ENCODE data around the gene RABEP2. TPM values are rescaled to one million over a fixed set of nuclear protein-coding genes. Genes with fewer than 3 reads are reported as not detected.
"Not testable (repeated sequence)": the region's sequence is repeated elsewhere in the genome, so short reads cannot be mapped to it uniquely, and the experiment has no call there.

RABEP2 gene
- polyA plus RNA-seq, 1 donor (not counting 4 experiments of a cell fraction or from before 2014, with no cell fraction given) = 8.7 TPM

GRCh38 chr16:28873543-28874201, 51.4 kb downstream of the RABEP2 start:
- Histone ChIP-seq H3K4me1 (ENCODE audit: control insufficient read depth, extremely low read depth, insufficient read depth, low read length) (no peaks in the 10 kb centered on the region), H3K27me3 (ENCODE audit: control insufficient read depth, extremely low read depth, insufficient read depth, low read length) (no peaks in the 10 kb centered on the region), H3K4me2 (ENCODE audit: control insufficient read depth, extremely low read depth, insufficient read depth, low read depth, low read length) (no peak overlapping the region), H3K79me2 (ENCODE audit: control insufficient read depth, insufficient read depth, low read length) (no peaks in the 10 kb centered on the region), H3K4me3 (ENCODE audit: control insufficient read depth in 2 of 3, extremely low read depth in 1 of 3, insufficient read depth in 2 of 3, low read depth in 1 of 3, low read length in 3 of 3) (no peak overlapping the region), H3K9ac (ENCODE audit: control insufficient read depth, extremely low read depth, insufficient read depth, low read length) (no peak overlapping the region), H3K36me3 (ENCODE audit: control insufficient read depth in 2 of 2, extremely low read depth in 1 of 2, insufficient read depth in 2 of 2, low read length in 2 of 2) (peaks cover 23 to 25% of the 10 kb centered on the region in 2 experiments), H4K20me1 (ENCODE audit: control insufficient read depth, extremely low read depth, insufficient read depth, low read length) (no peaks in the 10 kb centered on the region), H3K27ac (ENCODE audit: control insufficient read depth, insufficient read depth, low read length) (no peak overlapping the region), H3K9me3 (ENCODE audit: control insufficient read depth, low read depth, low read length) (no peaks in the 10 kb centered on the region), H3K9me1 (ENCODE audit: control insufficient read depth, extremely low read depth, insufficient read depth, low read length) (no peaks in the 10 kb centered on the region), H2AFZ (ENCODE audit: control insufficient read depth, low read length) (no peak overlapping the region)
- TF ChIP-seq EZH2 (IDR thresholded peaks at IDR 0.05; ENCODE audit: low read length) (no peak), CTCF (optimal IDR thresholded peaks at IDR 0.05 in 1 of 3, IDR thresholded peaks at IDR 0.05 in 1 of 3, conservative IDR thresholded peaks at IDR 0.05 in 1 of 3; ENCODE audit: extremely low read depth in 1 of 3, insufficient read depth in 2 of 3, low read length in 3 of 3) (peak; percentile 61 to 85 (median 72))
- FAIRE-seq (no peak), DNase-seq (ENCODE audit: low read depth, low spot score) (no peak)
- dilution Hi-C loops (cut with MboI; ENCODE audit: extremely low pct_ligation_motif_present, low sequenced_read_pairs) = no loop called here

GRCh38 chr16:28872952-28873351, 52.1 kb downstream of the RABEP2 start:
- H3K36me3 ChIP-seq (ENCODE audit: control insufficient read depth in 2 of 2, extremely low read depth in 1 of 2, insufficient read depth in 2 of 2, low read length in 2 of 2) = peaks cover 23 to 26% of the 10 kb centered on the region in 2 experiments
- H3K4me2 ChIP-seq (ENCODE audit: control insufficient read depth, extremely low read depth, insufficient read depth, low read depth, low read length) = no peak overlapping the region
- no peaks in the 10 kb centered on the region for H3K79me2 ChIP-seq (ENCODE audit: control insufficient read depth, insufficient read depth, low read length)
- no peaks in the 10 kb centered on the region for H3K27me3 ChIP-seq (ENCODE audit: control insufficient read depth, extremely low read depth, insufficient read depth, low read length)
- H4K20me1 ChIP-seq (ENCODE audit: control insufficient read depth, extremely low read depth, insufficient read depth, low read length) = no peaks in the 10 kb centered on the region
- DNase-seq (ENCODE audit: low read depth, low spot score) = no peak
- no peaks in the 10 kb centered on the region for H3K9me3 ChIP-seq (ENCODE audit: control insufficient read depth, low read depth, low read length)
- no peak for FAIRE-seq
- H2AFZ ChIP-seq (ENCODE audit: control insufficient read depth, low read length) = no peak overlapping the region
- H3K27ac ChIP-seq (ENCODE audit: control insufficient read depth, insufficient read depth, low read length) = no peak overlapping the region
- dilution Hi-C loops (cut with MboI; ENCODE audit: extremely low pct_ligation_motif_present, low sequenced_read_pairs) = no loop called here
- H3K9ac ChIP-seq (ENCODE audit: control insufficient read depth, extremely low read depth, insufficient read depth, low read length) = no peak overlapping the region
- H3K4me1 ChIP-seq (ENCODE audit: control insufficient read depth, extremely low read depth, insufficient read depth, low read length) = no peaks in the 10 kb centered on the region
- no peak for TF ChIP-seq EZH2 (IDR thresholded peaks at IDR 0.05; ENCODE audit: low read length)
- no peak overlapping the region for H3K4me3 ChIP-seq (ENCODE audit: control insufficient read depth in 2 of 3, extremely low read depth in 1 of 3, insufficient read depth in 2 of 3, low read depth in 1 of 3, low read length in 3 of 3)
- H3K9me1 ChIP-seq (ENCODE audit: control insufficient read depth, extremely low read depth, insufficient read depth, low read length) = no peaks in the 10 kb centered on the region

- no peak overlapping the region for H3K4me2 ChIP-seq (ENCODE audit: control insufficient read depth, extremely low read depth, insufficient read depth, low read depth, low read length)
- FAIRE-seq = no peak
- TF ChIP-seq CTCF (optimal IDR thresholded peaks at IDR 0.05 in 1 of 3, IDR thresholded peaks at IDR 0.05 in 1 of 3, conservative IDR thresholded peaks at IDR 0.05 in 1 of 3; ENCODE audit: extremely low read depth in 1 of 3, insufficient read depth in 2 of 3, low read length in 3 of 3) = no peak
- TF ChIP-seq EZH2 (IDR thresholded peaks at IDR 0.05; ENCODE audit: low read length) = no peak
- H3K9me3 ChIP-seq (ENCODE audit: control insufficient read depth, low read depth, low read length) = no peaks in the 10 kb centered on the region
- no peak overlapping the region for H3K9ac ChIP-seq (ENCODE audit: control insufficient read depth, extremely low read depth, insufficient read depth, low read length)
- peaks cover 26% of the 10 kb centered on the region for H3K79me2 ChIP-seq (ENCODE audit: control insufficient read depth, insufficient read depth, low read length)
- no peaks in the 10 kb centered on the region for H3K9me1 ChIP-seq (ENCODE audit: control insufficient read depth, extremely low read depth, insufficient read depth, low read length)
- no peak overlapping the region for H2AFZ ChIP-seq (ENCODE audit: control insufficient read depth, low read length)
- peaks cover 25 to 36% of the 10 kb centered on the region in 2 experiments for H3K36me3 ChIP-seq (ENCODE audit: control insufficient read depth in 2 of 2, extremely low read depth in 1 of 2, insufficient read depth in 2 of 2, low read length in 2 of 2)
- no peak for DNase-seq (ENCODE audit: low read depth, low spot score)
- no peaks in the 10 kb centered on the region for H3K27me3 ChIP-seq (ENCODE audit: control insufficient read depth, extremely low read depth, insufficient read depth, low read length)
- H3K27ac ChIP-seq (ENCODE audit: control insufficient read depth, insufficient read depth, low read length) = no peak overlapping the region
- peaks cover 8% of the 10 kb centered on the region for H3K4me1 ChIP-seq (ENCODE audit: control insufficient read depth, extremely low read depth, insufficient read depth, low read length)
- dilution Hi-C loops (cut with MboI; ENCODE audit: extremely low pct_ligation_motif_present, low sequenced_read_pairs) = no loop called here
- H3K4me3 ChIP-seq (ENCODE audit: control insufficient read depth in 2 of 3, extremely low read depth in 1 of 3, insufficient read depth in 2 of 3, low read depth in 1 of 3, low read length in 3 of 3) = no peak overlapping the region
- no peaks in the 10 kb centered on the region for H4K20me1 ChIP-seq (ENCODE audit: control insufficient read depth, extremely low read depth, insufficient read depth, low read length)
Measured at GRCh38 chr16:28869201-28869600, 55.8 kb downstream of the RABEP2 start.

- H3K9me3 ChIP-seq (ENCODE audit: control insufficient read depth, low read depth, low read length); H4K20me1 ChIP-seq (ENCODE audit: control insufficient read depth, extremely low read depth, insufficient read depth, low read length); H3K4me2 ChIP-seq (ENCODE audit: control insufficient read depth, extremely low read depth, insufficient read depth, low read depth, low read length); H3K9me1 ChIP-seq (ENCODE audit: control insufficient read depth, extremely low read depth, insufficient read depth, low read length); H3K27ac ChIP-seq (ENCODE audit: control insufficient read depth, insufficient read depth, low read length); FAIRE-seq; dilution Hi-C loops (cut with MboI; ENCODE audit: extremely low pct_ligation_motif_present, low sequenced_read_pairs); H3K4me3 ChIP-seq (ENCODE audit: control insufficient read depth in 2 of 3, extremely low read depth in 1 of 3, insufficient read depth in 2 of 3, low read depth in 1 of 3, low read length in 3 of 3); H2AFZ ChIP-seq (ENCODE audit: control insufficient read depth, low read length); H3K4me1 ChIP-seq (ENCODE audit: control insufficient read depth, extremely low read depth, insufficient read depth, low read length); H3K27me3 ChIP-seq (ENCODE audit: control insufficient read depth, extremely low read depth, insufficient read depth, low read length); H3K9ac ChIP-seq (ENCODE audit: control insufficient read depth, extremely low read depth, insufficient read depth, low read length); DNase-seq (ENCODE audit: low read depth, low spot score): not testable (repeated sequence)
- Histone ChIP-seq H3K79me2 (ENCODE audit: control insufficient read depth, insufficient read depth, low read length) (peaks cover 36% of the 10 kb centered on the region), H3K36me3 (ENCODE audit: control insufficient read depth in 2 of 2, extremely low read depth in 1 of 2, insufficient read depth in 2 of 2, low read length in 2 of 2) (peaks cover 20 to 31% of the 10 kb centered on the region in 2 experiments)
Measured at GRCh38 chr16:28867646-28868045, 57.4 kb downstream of the RABEP2 start.
